Measurements from ENCODE around the gene DMD. TPM values are rescaled to one million over a fixed set of nuclear protein-coding genes. Genes with fewer than 3 reads are reported as not detected.

Gene DMD
- total and polyA plus RNA-seq, 2 of the 8 experiments (the other 6 are each of a cell fraction or from before 2014, with no cell fraction given) = 4.8 to 7.4 TPM

- no peak for TF ChIP-seq TAF7 (optimal IDR thresholded peaks at IDR 0.05; ENCODE audit: borderline replicate concordance, low read depth, low read length)
- no peak for TF ChIP-seq MAFK (IDR thresholded peaks at IDR 0.05; ENCODE audit: low read depth, low read length)
- no peak for TF ChIP-seq RFX5 (IDR thresholded peaks at IDR 0.05; ENCODE audit: borderline replicate concordance, low read depth, low read length)
- TF ChIP-seq EZH2 (IDR thresholded peaks at IDR 0.05; ENCODE audit: low read depth, low read length, severe bottlenecking) = no peak
- no peak for TF ChIP-seq RNF2 (IDR thresholded peaks at IDR 0.05; ENCODE audit: borderline replicate concordance, low read depth, low read length, missing control alignments, poor library complexity, severe bottlenecking)
- TF ChIP-seq SAP30 (IDR thresholded peaks at IDR 0.05; ENCODE audit: insufficient read depth, insufficient replicate concordance, low read length) = no peak
- TF ChIP-seq FOSL1 (IDR thresholded peaks at IDR 0.05; ENCODE audit: insufficient read depth, low read depth, low read length) = no peak
Measured at GRCh38 chrX:31112226-31112999, 2098.9 kb downstream of the DMD start (continued).

All from H1 (cell line).